ENCODE data around the gene EEF1A2.
A peak's percentile ranks its signal among the peaks of the same experiment; 100 is the strongest.

EEF1A2 gene

DNA sequence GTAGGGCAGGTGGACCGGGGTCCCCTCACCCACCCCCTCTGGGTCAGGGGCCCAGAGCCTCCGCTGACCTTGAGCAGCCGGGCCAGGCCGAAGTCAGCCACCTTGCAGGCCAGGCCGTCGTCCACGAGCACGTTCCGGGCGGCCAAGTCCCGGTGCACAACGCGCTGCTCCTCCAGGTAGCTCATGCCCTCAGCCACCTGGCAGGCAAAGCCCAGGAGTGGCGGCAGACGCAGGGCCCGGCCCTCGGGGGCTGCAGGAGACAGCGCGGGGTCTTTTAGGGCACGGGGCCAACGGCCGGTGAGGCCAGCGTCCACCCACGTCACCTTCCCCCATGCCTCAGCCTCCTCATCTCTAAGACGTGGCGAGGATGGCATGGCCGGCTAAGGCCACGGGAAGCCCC lies 42.5 kb upstream of the EEF1A2 start:
- TF ChIP-seq, protein P1, sequence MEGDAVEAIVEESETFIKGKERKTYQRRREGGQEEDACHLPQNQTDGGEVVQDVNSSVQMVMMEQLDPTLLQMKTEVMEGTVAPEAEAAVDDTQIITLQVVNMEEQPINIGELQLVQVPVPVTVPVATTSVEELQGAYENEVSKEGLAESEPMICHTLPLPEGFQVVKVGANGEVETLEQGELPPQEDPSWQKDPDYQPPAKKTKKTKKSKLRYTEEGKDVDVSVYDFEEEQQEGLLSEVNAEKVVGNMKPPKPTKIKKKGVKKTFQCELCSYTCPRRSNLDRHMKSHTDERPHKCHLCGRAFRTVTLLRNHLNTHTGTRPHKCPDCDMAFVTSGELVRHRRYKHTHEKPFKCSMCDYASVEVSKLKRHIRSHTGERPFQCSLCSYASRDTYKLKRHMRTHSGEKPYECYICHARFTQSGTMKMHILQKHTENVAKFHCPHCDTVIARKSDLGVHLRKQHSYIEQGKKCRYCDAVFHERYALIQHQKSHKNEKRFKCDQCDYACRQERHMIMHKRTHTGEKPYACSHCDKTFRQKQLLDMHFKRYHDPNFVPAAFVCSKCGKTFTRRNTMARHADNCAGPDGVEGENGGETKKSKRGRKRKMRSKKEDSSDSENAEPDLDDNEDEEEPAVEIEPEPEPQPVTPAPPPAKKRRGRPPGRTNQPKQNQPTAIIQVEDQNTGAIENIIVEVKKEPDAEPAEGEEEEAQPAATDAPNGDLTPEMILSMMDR (conservative IDR thresholded peaks at IDR 0.05; ENCODE audit: control insufficient read depth, insufficient read depth, low read depth, low read length) = no peak
- DNase-seq (ENCODE audit: low read depth) = no peak
- no peak overlapping the region for H3K4me3 ChIP-seq (ENCODE audit: control insufficient read depth, low read depth, low read length)

DNA sequence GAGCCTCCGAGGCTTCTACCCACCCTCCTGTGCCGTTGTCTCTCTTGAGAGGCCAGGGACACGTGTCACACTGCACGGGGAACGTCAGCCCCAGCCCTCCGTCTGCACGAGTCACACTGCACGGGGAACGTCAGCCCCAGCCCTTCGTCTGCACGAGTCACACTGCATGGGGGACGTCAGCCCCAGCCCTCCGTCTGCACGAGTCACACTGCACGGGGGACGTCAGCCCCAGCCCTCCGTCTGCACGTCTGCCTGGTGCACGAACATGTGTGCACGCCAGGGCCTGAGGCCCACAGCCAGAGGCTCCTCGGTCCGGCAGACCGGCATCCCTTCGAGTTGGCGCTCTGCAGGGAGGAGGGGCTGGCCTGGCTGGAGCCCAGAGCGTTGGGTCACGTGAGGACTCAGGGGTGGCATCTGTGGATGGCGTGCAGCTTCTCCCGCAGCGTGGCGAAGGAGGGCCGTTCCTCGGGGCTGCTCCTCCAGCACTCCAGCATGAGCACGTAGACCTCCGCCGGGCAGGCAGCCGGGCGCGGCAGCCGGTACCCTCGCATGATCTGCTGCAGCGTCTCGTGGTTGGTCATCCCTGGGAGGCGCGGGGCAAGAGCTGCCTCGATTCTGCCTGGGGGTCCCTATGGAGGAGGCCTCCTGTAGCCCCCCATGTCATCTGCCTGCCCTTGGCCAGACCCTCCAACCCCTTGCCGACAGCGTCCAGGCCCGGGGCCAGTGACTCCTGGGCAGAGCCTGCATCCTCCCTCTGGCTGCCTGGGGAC lies 41.7 kb upstream of the EEF1A2 start:
- no peak overlapping the region for H3K4me3 ChIP-seq (ENCODE audit: control insufficient read depth, low read depth, low read length)
- TF ChIP-seq, protein P1 (conservative IDR thresholded peaks at IDR 0.05; ENCODE audit: control insufficient read depth, insufficient read depth, low read depth, low read length) = no peak
- DNase-seq (ENCODE audit: low read depth) = peak; percentile 38

DNA sequence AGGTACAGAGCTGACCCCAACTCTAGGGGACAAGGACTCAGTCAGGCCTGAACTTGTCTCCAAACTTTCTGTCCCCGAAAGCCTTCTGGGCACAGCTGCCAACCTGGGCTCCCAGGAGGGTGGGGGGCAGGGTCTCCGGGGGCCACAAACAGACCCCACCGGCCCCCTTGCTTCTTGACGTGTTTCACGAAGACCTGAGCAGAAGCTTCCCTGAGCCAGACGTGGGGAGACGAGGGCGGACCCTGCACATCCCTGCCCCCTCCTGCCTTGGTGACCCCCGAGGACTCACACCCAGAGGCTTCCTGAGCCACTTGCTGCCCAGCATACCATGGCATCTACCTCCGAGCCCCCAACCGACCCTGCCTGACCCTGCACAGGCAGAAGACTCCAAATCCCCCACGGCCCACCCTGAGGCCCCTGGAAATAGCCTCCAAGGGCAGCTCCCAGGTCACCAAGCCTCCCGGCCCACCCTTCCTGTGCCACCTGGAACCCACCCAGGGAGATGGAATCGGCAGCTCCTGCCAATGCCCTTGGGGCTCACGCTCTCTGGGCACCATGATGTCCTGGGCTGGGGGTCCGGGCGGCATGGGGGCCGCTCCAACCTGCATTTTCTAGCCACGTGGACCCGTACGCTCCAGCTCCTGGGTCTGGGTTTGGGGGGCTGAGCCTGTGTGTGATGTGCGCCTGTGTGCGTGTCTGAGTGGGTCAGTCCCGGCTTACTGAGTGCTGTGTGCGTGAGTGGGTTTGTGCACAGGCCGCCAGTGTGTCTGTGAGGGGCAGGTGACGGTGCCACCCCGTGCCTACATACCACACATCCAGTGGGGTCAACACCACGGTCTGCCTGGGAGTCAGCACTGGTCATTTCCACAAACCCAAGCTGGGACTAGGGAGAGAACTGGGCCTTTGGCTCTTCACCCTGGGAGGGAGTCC lies 40.8 kb upstream of the EEF1A2 start:
- H3K4me3 ChIP-seq (ENCODE audit: control insufficient read depth, low read depth, low read length) = no peak overlapping the region
- DNase-seq (ENCODE audit: low read depth) = no peak
- TF ChIP-seq, protein P1 (conservative IDR thresholded peaks at IDR 0.05; ENCODE audit: control insufficient read depth, insufficient read depth, low read depth, low read length) = no peak

DNA sequence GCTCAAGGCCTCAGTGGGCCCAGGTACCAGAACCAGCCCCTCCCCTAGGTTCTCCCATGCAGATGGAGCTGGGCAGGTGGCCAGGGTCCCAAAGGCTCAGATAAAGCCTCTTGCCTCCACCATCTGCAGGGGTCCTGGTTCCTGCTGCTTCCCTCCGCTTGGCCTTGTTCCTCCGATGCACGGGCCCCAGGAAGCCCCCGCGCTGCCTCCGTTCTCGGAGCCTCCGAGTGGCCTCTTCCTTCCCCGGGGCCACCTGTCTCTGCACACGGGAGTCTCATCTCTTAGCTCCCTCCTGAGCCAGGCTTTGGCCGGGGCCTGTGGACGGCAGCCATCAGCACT lies 40.2 kb upstream of the EEF1A2 start:
- H3K4me3 ChIP-seq (ENCODE audit: control insufficient read depth, low read depth, low read length) = no peak overlapping the region
- DNase-seq (ENCODE audit: low read depth) = no peak
- TF ChIP-seq, protein P1 (conservative IDR thresholded peaks at IDR 0.05; ENCODE audit: control insufficient read depth, insufficient read depth, low read depth, low read length) = no peak

DNA sequence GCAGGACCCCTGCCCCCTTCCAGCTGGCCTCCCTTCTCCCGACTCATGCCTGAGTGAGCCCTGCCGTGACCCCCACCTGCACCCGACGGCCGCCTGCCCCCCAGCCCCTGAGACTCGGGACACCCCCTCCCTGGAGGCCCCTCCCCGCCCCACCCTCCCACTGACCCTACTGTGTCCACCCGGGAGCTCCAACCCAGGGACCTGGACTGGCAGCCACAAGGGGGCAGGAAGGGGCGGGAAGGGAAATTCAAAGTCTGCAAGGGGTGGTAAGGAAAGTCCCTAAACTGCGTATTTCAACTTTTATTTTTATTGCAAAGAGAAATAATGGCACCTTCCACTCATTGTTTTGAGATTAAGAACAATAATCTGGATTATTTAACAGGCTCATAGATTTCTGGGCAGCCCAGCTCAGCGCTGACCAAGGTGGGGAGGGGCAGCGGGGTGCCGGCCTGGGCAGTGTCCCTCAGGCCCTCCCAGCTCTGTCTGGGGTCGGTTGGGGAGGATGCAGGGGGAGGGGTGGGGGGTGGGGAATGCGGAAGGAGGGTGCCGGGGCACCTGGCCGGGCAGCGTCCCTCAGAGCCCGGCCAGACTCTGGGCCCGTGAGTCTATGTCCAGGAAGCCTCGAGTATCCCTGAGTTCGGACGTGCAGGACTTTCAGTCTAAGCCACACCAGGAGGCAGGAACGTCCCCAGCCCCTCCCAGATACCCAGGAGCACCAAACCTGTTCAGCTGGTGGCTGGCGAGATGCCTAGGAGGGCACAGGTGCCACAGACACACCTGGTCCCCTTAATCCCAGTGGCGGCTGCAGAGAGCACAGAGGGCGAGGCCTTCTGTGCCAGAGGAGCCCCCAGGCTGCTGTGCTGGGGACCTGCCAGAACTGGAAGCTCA lies 39.6 kb upstream of the EEF1A2 start:
- TF ChIP-seq, protein P1 (conservative IDR thresholded peaks at IDR 0.05; ENCODE audit: control insufficient read depth, insufficient read depth, low read depth, low read length) = peak; percentile 11
- H3K4me3 ChIP-seq (ENCODE audit: control insufficient read depth, low read depth, low read length) = peak overlapping the region; percentile 22
- DNase-seq (ENCODE audit: low read depth) = peak; percentile 46

DNA sequence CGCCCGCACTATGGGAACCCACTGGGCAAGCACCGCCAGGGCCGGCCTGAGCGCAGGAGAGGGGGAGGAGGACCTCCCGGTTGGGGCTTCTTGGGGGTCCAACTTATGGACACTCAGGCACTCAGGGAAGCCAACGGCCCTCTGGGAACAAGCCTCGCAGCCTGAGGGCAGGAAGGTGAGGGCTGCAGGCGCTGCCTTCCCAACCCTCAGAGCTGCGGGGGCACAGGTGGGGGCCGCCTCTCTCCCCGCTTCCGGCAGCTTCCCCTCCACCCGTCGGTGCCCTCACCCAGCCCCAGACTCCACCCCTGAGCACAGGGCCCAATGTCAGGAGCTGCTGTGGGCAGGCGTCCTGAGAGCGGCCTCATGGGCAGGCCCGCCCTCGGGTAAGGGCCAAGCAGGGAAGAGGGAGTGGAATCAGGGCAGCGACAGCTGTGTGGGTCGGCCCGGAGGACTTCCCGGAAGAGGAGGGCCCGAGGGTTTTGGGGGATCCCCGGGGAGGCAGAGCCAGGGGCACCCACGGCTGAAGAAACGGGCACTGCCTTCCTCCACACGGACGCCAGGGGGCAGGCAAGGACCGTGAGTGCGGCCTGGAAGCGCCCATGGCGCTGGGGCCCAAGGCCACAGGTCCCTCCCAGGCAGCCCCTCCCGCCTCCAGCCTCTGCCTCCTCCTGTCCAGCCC lies 38.8 kb upstream of the EEF1A2 start:
- TF ChIP-seq, protein P1 (conservative IDR thresholded peaks at IDR 0.05; ENCODE audit: control insufficient read depth, insufficient read depth, low read depth, low read length) = peak; percentile 84
- peak; percentile 88 for DNase-seq (ENCODE audit: low read depth)
- H3K4me3 ChIP-seq (ENCODE audit: control insufficient read depth, low read depth, low read length) = peak overlapping the region; percentile 22

Measured in fibroblast of mammary gland (primary cell).